CD14-positive monocyte (primary cell): ENCODE data around the gene CD320. TPM values are rescaled to one million over a fixed set of nuclear protein-coding genes. Genes with fewer than 3 reads are reported as not detected.

Experiments
- DNase-seq, 3 donors: peaks; one replicate each; pipeline ENCODE4 v3.0.0-alpha.2; 2011 to 2022
- H2AFZ ChIP-seq: 2 replicates; pipeline ENCODE4 v1.6.0; 2012; ENCODE audit warnings: mild to moderate bottlenecking, low read depth, low read length, inconsistent platforms; ENCODE audit not compliant: insufficient read depth, poor library complexity, severe bottlenecking
- H3K27ac ChIP-seq, 2 donors: 1 replicate in 1 of 2; 2 replicates in 1 of 2; pipeline ENCODE4 v1.5.1; 2012 to 2013; ENCODE audit warnings: low read length in 2 of 2, control low read depth in 1 of 2, inconsistent platforms in 1 of 2, low read depth in 1 of 2, mild to moderate bottlenecking in 1 of 2
- H3K27me3 ChIP-seq, 2 donors: one replicate each; pipeline versions ENCODE4 v1.6.0 to v1.6.1; 2011 to 2013; ENCODE audit warnings: low read length in 2 of 2; ENCODE audit not compliant: control insufficient read depth in 2 of 2, insufficient read depth in 2 of 2
- H3K36me3 ChIP-seq, 2 donors: replicated peaks in 1 of 2; 1 replicate in 1 of 2; 2 replicates in 1 of 2; pipeline versions ENCODE4 v1.5.1 to v1.6.1; 2012 to 2013; ENCODE audit warnings: low read length in 2 of 2, control low read depth in 1 of 2, inconsistent platforms in 1 of 2, mild to moderate bottlenecking in 1 of 2; ENCODE audit not compliant: insufficient read depth in 2 of 2, control insufficient read depth in 1 of 2
- H3K4me1 ChIP-seq, 2 donors: 1 replicate in 1 of 2; 2 replicates in 1 of 2; pipeline versions ENCODE4 v1.5.1 to v1.6.1; 2012 to 2013; ENCODE audit warnings: low read length in 2 of 2, control low read depth in 1 of 2, inconsistent platforms in 1 of 2, mild to moderate bottlenecking in 1 of 2, moderate library complexity in 1 of 2; ENCODE audit not compliant: insufficient read depth in 2 of 2, control insufficient read depth in 1 of 2
- H3K4me2 ChIP-seq: replicated peaks from 2 replicates; pipeline ENCODE3; 2012; ENCODE audit warnings: low read length, moderate library complexity, mild to moderate bottlenecking; ENCODE audit not compliant: poor library complexity, severe bottlenecking; ENCODE audit errors: extremely low read depth
- H3K4me3 ChIP-seq, 3 experiments: fragments of 200-600 bp in 1 of 3; sonication (generic) in 1 of 3; replicated peaks in 1 of 3; 1 replicate in 2 of 3; 2 replicates in 1 of 3; pipeline ENCODE4 v1.5.1; 2011 to 2013; ENCODE audit warnings: low read length in 3 of 3, mild to moderate bottlenecking in 3 of 3, control low read depth in 2 of 3, low read depth in 2 of 3, inconsistent platforms in 1 of 3, moderate library complexity in 1 of 3
- H3K79me2 ChIP-seq: 2 replicates; pipeline ENCODE4 v1.6.0; 2012; ENCODE audit warnings: mild to moderate bottlenecking, control low read depth, inconsistent platforms, low read length, moderate library complexity; ENCODE audit not compliant: insufficient read depth
- H3K9ac ChIP-seq: 2 replicates; pipeline ENCODE4 v1.6.0; 2017; ENCODE audit warnings: low read length, mild to moderate bottlenecking; ENCODE audit not compliant: insufficient read depth, poor library complexity, severe bottlenecking
- H3K9me3 ChIP-seq, 2 donors: replicated peaks in 1 of 2; 1 replicate in 1 of 2; 2 replicates in 1 of 2; pipeline versions ENCODE4 v1.5.1 to v1.6.1; 2012 to 2013; ENCODE audit warnings: low read length in 2 of 2, control low read depth in 1 of 2; ENCODE audit not compliant: control insufficient read depth in 1 of 2, insufficient read depth in 1 of 2
- H4K20me1 ChIP-seq: 2 replicates; pipeline ENCODE4 v1.6.0; 2012; ENCODE audit warnings: mild to moderate bottlenecking, low read length, control low read depth, moderate library complexity; ENCODE audit not compliant: insufficient read depth
- H3K27ac Mint-ChIP-seq, 7 donors: one replicate each; pipeline ENCODE4 v1.8.0; 2020; ENCODE audit warnings: mild to moderate bottlenecking in 7 of 7, mixed read lengths in 7 of 7, moderate library complexity in 6 of 7, inconsistent platforms in 2 of 7
- H3K27me3 Mint-ChIP-seq, 3 donors: one replicate each; pipeline ENCODE4 v1.8.0; 2021 to 2022; ENCODE audit warnings: low read depth in 3 of 3, mild to moderate bottlenecking in 3 of 3, mixed read lengths in 3 of 3, moderate library complexity in 3 of 3, inconsistent platforms in 1 of 3
- H3K36me3 Mint-ChIP-seq, 2 donors: one replicate each; pipeline ENCODE4 v1.8.0; 2020; ENCODE audit warnings: mixed read lengths in 2 of 2, inconsistent platforms in 1 of 2, mild to moderate bottlenecking in 1 of 2
- H3K4me1 Mint-ChIP-seq: one replicate; pipeline ENCODE4 v1.8.0; 2020; ENCODE audit warnings: mild to moderate bottlenecking, mixed read lengths
- H3K4me3 Mint-ChIP-seq, 2 donors: one replicate each; pipeline ENCODE4 v1.8.0; 2020; ENCODE audit warnings: mild to moderate bottlenecking in 2 of 2, mixed read lengths in 2 of 2, moderate library complexity in 1 of 2
- H3K9me3 Mint-ChIP-seq, 7 donors: one replicate each; pipeline ENCODE4 v1.8.0; 2020 to 2022; ENCODE audit warnings: mixed read lengths in 7 of 7, mild to moderate bottlenecking in 6 of 7, moderate library complexity in 6 of 7, inconsistent platforms in 2 of 7
- CTCF ChIP-seq: fragments of 200-600 bp; IDR thresholded peaks from one replicate; pipeline ENCODE4 v1.8.0; 2022; ENCODE audit warnings: antibody characterized with exemption, mild to moderate bottlenecking
- WGBS: methylation state at CpG from one replicate; pipeline ENCODE4 v1.1.5; 2013; ENCODE audit warnings: missing lambda C conversion rate; ENCODE audit not compliant: insufficient coverage; 5-methylcytosine and 5-hydroxymethylcytosine counted together
- intact Hi-C, 2 donors: fragments of 100-400 bp; cut with micrococcal nuclease; formaldehyde crosslinking; loops; one replicate each; pipeline versions ENCODE4 v1.15.0 to v1.15.1; 2023
- polyA plus RNA-seq, 3 donors: library from polyadenylated mRNA; depleted of rRNA in 1 of 3; unstranded in 2 of 3; stranded (reverse) in 1 of 3; fragments of 300-500 nt in 2 of 3; fragments of >200 nt in 1 of 3; fragmentation: Illumina TruSeq in 2 of 3; gene quantifications; 1 replicate in 2 of 3; 2 replicates in 1 of 3; pipeline ENCODE4 v1.2.3, GENCODE V29; 2012 to 2021

The CD320 gene
- polyA plus RNA-seq, 3 donors = 0.72 to 2.5 (median 1.0) TPM

- Histone ChIP-seq H3K4me2 (no peak overlapping the region), H3K27me3 (peaks cover 32 to 58% of the 10 kb centered on the region in 2 donors), H4K20me1 (no peaks in the 10 kb centered on the region), H2AFZ (peak overlapping the region; percentile 21), H3K79me2 (no peaks in the 10 kb centered on the region), H3K4me3 (no peak overlapping the region), H3K4me1 (peaks cover 0 to 12% of the 10 kb centered on the region in 2 donors), H3K36me3 (no peaks in the 10 kb centered on the region), H3K27ac (no peak overlapping the region), H3K9me3 (peaks cover 0 to 9% of the 10 kb centered on the region in 2 donors), H3K9ac (no peak overlapping the region)
- no peaks in the 10 kb centered on the region for H3K36me3 Mint-ChIP-seq
- WGBS = 38% methylated on average over 18 of the region's 27 CpGs
- peaks cover 0 to 10% (median 2%) of the 10 kb centered on the region in 7 donors for H3K9me3 Mint-ChIP-seq
- peak overlapping the region in 1 of 2 donors; percentile 67 for H3K4me3 Mint-ChIP-seq
- no peak for DNase-seq
- peaks cover 72 to 85% (median 80%) of the 10 kb centered on the region in 3 donors for H3K27me3 Mint-ChIP-seq
- no peak for TF ChIP-seq CTCF
- peaks cover 6% of the 10 kb centered on the region for H3K4me1 Mint-ChIP-seq
- H3K27ac Mint-ChIP-seq = no peak overlapping the region
- intact Hi-C loops = no loop called here
These were observed 28.0 kb upstream of the CD320 start for GRCh38 chr19:8336072-8336569.

- no peak overlapping the region for H3K9ac ChIP-seq
- H3K27ac Mint-ChIP-seq = no peak overlapping the region
These were observed 27.3 kb upstream of the CD320 start for GRCh38 chr19:8335343-8336071.

More at GRCh38 chr19:8335343-8336071, 27.3 kb upstream of the CD320 start:
- TF ChIP-seq CTCF = no peak
- Mint-ChIP-seq H3K27me3 (peaks cover 70 to 82% (median 76%) of the 10 kb centered on the region in 3 donors), H3K4me1 (peaks cover 4% of the 10 kb centered on the region), H3K36me3 (no peaks in the 10 kb centered on the region), H3K4me3 (peak overlapping the region in 1 of 2 donors; percentile 67), H3K9me3 (peaks cover 0 to 10% (median 2%) of the 10 kb centered on the region in 7 donors)
- H3K4me1 ChIP-seq = peaks cover 0 to 12% of the 10 kb centered on the region in 2 donors
- H3K79me2 ChIP-seq = no peaks in the 10 kb centered on the region
- H3K36me3 ChIP-seq = no peaks in the 10 kb centered on the region
- intact Hi-C loops = no loop called here
- no peak for DNase-seq
- H2AFZ ChIP-seq = peak overlapping the region; percentile 21
- H3K27ac ChIP-seq = no peak overlapping the region
- H4K20me1 ChIP-seq = no peaks in the 10 kb centered on the region
- H3K27me3 ChIP-seq = peaks cover 27 to 52% of the 10 kb centered on the region in 2 donors
- 3% methylated on average over 75 of the region's 79 CpGs for WGBS
- H3K9me3 ChIP-seq = peaks cover 0 to 9% of the 10 kb centered on the region in 2 donors
- H3K4me3 ChIP-seq = no peak overlapping the region
- H3K4me2 ChIP-seq = peak overlapping the region; percentile 36
